MV-4-11 (cell line): ENCODE data around the gene TCF4.

ENCODE experiments used
- DNase-seq: peaks from one replicate; lab custom pipeline; 2025; lab: John Stamatoyannopoulos, UW

TCF4 gene

DNA sequence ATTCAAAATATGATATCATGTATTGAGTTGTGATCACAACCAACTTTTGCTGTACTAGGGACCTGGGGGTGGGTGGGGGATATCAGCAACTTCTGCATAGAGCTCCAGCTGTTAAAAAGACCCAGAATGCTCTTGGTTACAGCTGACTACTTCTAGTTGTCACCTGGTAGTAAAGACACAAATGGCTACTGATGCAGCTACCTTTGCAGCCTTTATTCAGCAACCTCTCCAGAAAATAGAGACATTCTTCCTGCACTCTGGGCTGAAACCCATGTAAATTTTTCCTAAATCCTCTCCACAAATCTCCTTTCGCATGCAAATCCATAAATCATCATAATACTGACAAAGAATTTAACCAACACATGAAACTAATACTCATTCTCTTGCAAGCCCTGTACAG is 238.3 kb downstream of the TCF4 start:
- DNase-seq, result no peak

DNA sequence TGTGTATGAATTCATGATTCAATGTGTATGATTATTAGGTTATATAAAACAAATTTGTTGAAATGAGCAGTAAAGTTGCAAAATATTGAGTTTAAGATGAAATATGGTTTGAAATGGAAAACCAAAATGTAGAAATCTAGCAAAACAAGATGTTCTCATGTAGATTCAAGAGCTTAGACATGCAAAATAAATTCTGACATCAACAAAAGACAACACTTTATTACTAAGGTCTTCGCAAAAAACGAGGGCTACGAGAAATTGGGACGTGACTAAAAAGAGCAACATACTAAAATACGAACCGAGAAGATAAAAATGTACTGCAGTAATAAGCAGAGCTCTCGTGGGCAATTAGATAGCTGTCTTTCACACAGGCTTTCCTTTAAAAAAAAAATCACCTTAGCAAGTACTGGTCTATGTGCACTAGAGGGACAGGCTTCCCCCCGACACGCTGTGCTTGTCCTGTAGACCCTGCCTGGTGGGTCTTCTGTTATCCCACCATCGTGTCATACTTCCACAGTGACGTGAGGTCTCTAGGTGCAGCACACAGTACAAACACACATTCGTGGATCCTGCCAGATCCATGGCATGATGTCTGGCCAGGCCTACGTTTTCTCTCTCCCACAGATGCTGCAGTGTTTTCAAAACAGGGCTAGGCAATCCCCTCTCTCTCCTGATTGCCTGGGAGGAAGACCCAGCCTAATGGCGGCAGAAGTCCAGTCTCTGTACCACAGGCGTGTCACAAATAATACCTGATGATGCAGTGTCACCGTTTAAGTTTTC is 240.8 kb downstream of the TCF4 start:
- no peak for DNase-seq

DNA sequence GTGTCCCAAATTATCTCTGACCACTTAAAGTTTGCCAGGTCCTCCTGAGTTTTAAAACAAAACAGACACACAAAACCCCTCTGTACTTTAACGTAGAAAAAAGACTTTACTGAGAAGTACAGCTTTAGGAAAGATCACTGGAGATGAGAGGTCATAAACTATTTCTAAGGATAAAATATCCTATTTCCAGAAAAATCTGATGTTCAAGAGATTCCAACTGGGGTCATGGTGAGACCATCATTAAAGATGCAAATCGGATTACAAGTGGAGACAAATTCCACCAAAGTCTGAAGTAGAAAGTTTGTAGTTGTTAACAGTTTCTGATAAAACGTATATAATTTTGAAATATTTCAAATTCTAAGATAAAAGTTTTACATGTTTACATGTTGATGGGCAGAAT is 241.6 kb downstream of the TCF4 start:
- no peak for DNase-seq

GRCh38 chr18:55345103-55345950 is 242.7 kb downstream of the TCF4 start:
- no peak for DNase-seq

DNA sequence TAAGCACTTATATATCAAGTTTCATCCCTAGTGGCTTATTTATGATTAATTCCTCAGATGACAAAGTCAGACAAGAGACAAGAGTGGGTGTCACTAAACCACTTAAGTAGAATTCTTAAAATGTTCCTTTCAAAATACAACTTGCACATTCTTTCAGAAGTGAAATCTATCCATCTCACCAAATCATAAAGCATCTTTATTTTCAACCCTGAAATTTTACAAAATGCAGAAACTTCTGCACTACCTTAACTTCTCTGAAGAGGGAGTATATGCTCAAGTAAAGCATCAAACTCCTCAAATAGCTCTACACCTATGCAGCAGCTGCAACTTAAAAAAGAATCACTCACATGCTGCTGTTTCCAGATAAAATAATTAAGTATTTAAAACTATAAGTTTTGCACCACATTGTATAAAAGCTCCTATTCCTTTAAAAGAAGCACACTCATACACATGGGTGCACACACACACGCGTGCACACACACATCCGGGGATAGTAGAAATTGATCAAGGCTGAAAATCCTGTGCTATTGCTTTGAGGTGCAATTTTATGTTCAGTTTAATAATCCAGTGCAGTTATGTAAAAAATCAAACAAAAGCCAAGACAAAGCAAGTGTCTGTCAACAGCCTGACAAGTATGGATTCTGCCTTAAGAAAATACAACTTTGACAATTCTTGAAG is 244.5 kb downstream of the TCF4 start:
- DNase-seq, result peak; percentile 42

GRCh38 chr18:55340998-55341397 is 247.0 kb downstream of the TCF4 start:
- DNase-seq, result no peak

GRCh38 chr18:55339990-55340389 is 248.0 kb downstream of the TCF4 start:
- no peak for DNase-seq

DNA sequence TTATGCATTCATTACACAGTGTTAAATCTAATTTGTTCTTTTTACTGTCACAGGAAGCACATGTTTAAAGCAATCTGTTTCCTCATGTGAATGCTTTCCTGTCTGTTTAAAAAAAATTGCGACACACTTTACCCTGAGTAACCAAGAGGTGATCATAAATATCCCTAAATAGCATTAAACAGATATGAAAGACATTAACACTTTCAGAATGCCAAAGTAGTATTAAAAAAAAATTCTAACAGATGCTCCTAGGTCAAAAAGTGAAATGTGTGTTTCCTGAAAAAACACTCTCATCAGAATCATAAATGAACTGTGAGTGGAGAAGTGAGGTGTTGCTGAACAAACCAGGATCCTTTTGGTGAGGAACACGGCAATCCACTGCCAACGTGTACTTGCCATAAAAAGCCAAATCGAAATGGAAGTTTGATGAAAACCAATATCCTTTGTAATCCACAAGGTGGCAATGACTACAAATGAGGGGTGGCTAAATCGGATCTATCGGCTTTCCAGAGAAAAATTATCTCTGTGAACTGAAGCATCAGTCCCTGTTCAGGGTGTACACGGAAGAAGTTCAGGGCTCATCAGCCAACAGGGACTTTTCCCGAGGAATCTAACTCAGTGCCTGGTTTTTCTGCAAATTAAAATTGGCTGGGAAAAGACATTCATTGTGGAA is 248.9 kb downstream of the TCF4 start:
- peak; percentile 52 for DNase-seq

- peak; percentile 21 for DNase-seq
Observed at GRCh38 chr18:55337908-55338521, 250.0 kb downstream of the TCF4 start.

- no peak for DNase-seq
Observed at GRCh38 chr18:55337138-55337537, 250.9 kb downstream of the TCF4 start.

DNA sequence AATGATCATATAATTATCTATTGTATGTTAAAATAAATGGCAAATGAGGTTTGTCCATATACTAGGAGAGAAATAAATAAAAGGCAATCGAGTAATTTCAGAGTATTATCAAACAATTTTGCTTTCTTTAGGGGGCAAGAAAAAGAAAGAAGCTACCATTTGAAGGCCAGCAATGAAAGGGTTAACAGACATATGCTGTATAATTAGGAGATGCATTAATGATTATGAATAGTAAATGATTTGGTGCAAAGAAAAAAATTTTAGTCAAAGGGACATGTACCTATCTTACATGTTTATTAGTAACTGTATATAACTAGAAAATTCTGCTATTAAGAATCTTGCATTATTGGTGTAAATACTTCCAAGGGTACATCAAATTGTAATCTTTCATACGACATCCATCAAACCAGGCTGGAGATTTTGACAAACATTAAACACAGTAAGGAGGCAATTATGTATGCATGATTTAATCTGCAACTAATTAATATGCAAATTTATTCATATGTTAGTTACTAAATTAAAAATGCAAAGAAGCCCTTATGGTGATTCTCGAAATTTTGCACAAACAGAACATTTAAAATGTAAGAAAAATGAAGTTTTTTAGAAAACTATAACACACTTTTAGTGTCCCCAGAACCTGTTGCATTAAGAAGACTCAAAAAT is 251.4 kb downstream of the TCF4 start:
- DNase-seq, result no peak

- DNase-seq, result no peak
Observed at GRCh38 chr18:55334875-55335274, 253.1 kb downstream of the TCF4 start.

- DNase-seq, result no peak
Observed at GRCh38 chr18:55331301-55331700, 256.7 kb downstream of the TCF4 start.

- peak; percentile 49 for DNase-seq
Observed at GRCh38 chr18:55328301-55328700, 259.7 kb downstream of the TCF4 start.

DNA sequence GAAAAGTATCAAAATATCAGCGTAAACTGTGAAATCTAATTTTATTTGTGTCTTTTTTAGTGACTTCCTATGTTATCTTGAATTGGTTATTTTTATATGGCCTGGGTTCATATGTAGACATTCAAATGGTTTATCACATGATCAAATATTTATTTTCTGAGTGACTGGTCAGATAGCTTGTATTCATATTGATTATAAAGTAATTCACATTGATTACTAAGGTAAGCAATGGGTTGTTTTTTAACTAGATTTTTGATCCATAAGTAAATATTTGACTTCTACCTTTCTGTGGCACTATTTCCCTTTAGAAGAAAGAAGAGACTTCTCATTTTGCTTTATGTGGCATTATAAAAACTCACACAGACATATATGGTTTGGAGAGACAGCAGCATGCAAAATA is 260.5 kb downstream of the TCF4 start:
- DNase-seq, result no peak

- no peak for DNase-seq
Observed at GRCh38 chr18:55326134-55326533, 261.9 kb downstream of the TCF4 start.

- no peak for DNase-seq
Observed at GRCh38 chr18:55324166-55324565, 263.8 kb downstream of the TCF4 start.

GRCh38 chr18:55323051-55323994 is 264.7 kb downstream of the TCF4 start:
- DNase-seq, result no peak

DNA sequence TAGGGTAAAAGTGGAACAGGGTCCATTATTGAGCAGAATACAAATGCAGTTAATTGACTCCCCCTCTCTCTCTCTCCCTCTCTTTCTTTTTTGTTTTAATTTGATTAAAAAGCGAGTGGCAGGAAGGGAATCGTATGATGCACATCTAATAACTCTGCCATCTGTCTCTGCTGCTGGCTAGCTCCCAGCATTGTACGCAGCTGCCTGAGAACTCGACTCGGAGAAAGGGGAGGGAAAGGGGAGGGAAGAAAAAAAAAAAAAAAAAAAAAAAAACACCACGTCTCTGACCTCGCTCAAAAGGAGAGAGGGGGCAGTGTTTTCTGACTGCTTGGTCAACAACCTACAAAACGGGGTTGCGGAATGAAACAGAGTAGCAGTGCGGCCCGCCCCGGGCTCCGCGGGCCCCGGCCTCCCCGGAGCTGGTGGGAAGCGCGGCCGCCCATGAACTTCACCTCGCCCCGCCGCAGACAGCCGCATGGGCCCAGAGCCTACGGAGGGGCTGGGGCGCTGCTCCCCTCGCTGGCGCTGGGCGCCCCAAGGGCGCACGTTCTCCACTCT is 265.7 kb downstream of the TCF4 start:
- peak; percentile 46 for DNase-seq
